Left ventricle myocardium inferior (tissue), 1 donor: ENCODE data around the gene SNX13. TPM values are rescaled to one million over a fixed set of nuclear protein-coding genes. Genes with fewer than 3 reads are reported as not detected.

Experiments used
- DNase-seq: peaks from one replicate; pipeline ENCODE4 v3.0.0-alpha.2; 2020
- H3K27ac ChIP-seq: fragments of 200-600 bp; replicated peaks from 2 replicates; pipeline ENCODE4 v1.8.0; 2021
- H3K27me3 ChIP-seq: fragments of 200-600 bp; 2 replicates; pipeline ENCODE4 v1.8.0; 2021; ENCODE audit warnings: low read depth
- H3K36me3 ChIP-seq: fragments of 200-600 bp; 2 replicates; pipeline ENCODE4 v1.8.0; 2021
- H3K4me1 ChIP-seq: fragments of 200-600 bp; 2 replicates; pipeline ENCODE4 v1.8.0; 2021
- H3K4me3 ChIP-seq: fragments of 200-600 bp; 2 replicates; pipeline ENCODE4 v1.8.0; 2021; ENCODE audit warnings: mild to moderate bottlenecking, moderate library complexity
- H3K9me3 ChIP-seq: fragments of 200-600 bp; replicated peaks from 2 replicates; pipeline ENCODE4 v1.8.0; 2021
- intact Hi-C: fragments of 100-400 bp; cut with micrococcal nuclease; formaldehyde crosslinking; loops from one replicate; pipeline ENCODE4 v1.11.0; 2022
- total RNA-seq: library from RNA; stranded (reverse); fragmentation: NEBNext Ultra II Directional; extraction: Animal tissue kit (Norgen Biotek cat#: 25700); gene quantifications from one replicate; pipeline ENCODE4 v1.2.1, GENCODE V29; 2021
- TF ChIP-seq, protein P1 (sequence below): fragments of 200-600 bp; IDR thresholded peaks from 2 replicates; pipeline ENCODE4 v1.8.0; 2021; ENCODE audit warnings: antibody characterized with exemption, mild to moderate bottlenecking, borderline replicate concordance
- donor health status: DM: no; HTN: yes; CAD: no; lungs with severe emphysema.

The SNX13 gene
- total RNA-seq, 1 donor from 2014 or later, result 42.2 TPM

- intact Hi-C loops, result no loop called here
- Histone ChIP-seq H3K4me3 (no peak overlapping the region), H3K27ac (no peak overlapping the region), H3K36me3 (no peaks in the 10 kb centered on the region), H3K9me3 (no peaks in the 10 kb centered on the region), H3K27me3 (no peaks in the 10 kb centered on the region), H3K4me1 (no peaks in the 10 kb centered on the region)
- TF ChIP-seq, protein P1, sequence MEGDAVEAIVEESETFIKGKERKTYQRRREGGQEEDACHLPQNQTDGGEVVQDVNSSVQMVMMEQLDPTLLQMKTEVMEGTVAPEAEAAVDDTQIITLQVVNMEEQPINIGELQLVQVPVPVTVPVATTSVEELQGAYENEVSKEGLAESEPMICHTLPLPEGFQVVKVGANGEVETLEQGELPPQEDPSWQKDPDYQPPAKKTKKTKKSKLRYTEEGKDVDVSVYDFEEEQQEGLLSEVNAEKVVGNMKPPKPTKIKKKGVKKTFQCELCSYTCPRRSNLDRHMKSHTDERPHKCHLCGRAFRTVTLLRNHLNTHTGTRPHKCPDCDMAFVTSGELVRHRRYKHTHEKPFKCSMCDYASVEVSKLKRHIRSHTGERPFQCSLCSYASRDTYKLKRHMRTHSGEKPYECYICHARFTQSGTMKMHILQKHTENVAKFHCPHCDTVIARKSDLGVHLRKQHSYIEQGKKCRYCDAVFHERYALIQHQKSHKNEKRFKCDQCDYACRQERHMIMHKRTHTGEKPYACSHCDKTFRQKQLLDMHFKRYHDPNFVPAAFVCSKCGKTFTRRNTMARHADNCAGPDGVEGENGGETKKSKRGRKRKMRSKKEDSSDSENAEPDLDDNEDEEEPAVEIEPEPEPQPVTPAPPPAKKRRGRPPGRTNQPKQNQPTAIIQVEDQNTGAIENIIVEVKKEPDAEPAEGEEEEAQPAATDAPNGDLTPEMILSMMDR, result no peak
- DNase-seq, result no peak
Measured at GRCh38 chr7:17968791-17969715, 28.8 kb upstream of the SNX13 start.

- intact Hi-C loops, result no loop called here
- Histone ChIP-seq H3K36me3 (no peaks in the 10 kb centered on the region), H3K4me1 (no peaks in the 10 kb centered on the region), H3K27me3 (no peaks in the 10 kb centered on the region), H3K9me3 (no peaks in the 10 kb centered on the region), H3K4me3 (no peak overlapping the region), H3K27ac (no peak overlapping the region)
- TF ChIP-seq, protein P1, result no peak
- no peak for DNase-seq
Measured at GRCh38 chr7:17966706-17967105, 26.4 kb upstream of the SNX13 start.

DNA sequence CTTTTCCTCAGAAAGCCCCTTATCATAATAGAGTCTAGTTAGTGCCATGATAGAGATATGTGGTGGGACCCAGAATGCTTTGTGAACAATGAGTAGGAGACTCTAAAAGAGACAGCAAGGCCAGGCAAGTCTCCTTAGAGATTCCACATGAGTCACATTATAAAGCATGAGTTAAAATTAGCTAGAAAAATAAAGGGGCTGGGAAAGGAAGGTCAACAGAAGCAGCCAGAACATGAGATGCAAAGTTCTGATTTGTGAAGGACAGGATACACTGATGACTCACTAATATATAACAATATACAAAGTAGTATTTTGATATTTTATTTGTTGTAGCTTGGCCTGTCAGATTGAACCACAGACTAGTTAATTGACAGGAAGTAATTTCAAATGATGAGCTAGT is 25.3 kb upstream of the SNX13 start:
- H3K4me3 ChIP-seq, result no peak overlapping the region
- intact Hi-C loops, result no loop called here
- H3K4me1 ChIP-seq, result no peaks in the 10 kb centered on the region
- H3K27ac ChIP-seq, result no peak overlapping the region
- TF ChIP-seq, protein P1, result no peak
- DNase-seq, result no peak
- no peaks in the 10 kb centered on the region for H3K36me3 ChIP-seq
- no peaks in the 10 kb centered on the region for H3K9me3 ChIP-seq
- H3K27me3 ChIP-seq, result no peaks in the 10 kb centered on the region

GRCh38 chr7:17963281-17963680 is 23.0 kb upstream of the SNX13 start:
- TF ChIP-seq, protein P1, result no peak
- Histone ChIP-seq H3K4me1 (no peaks in the 10 kb centered on the region), H3K27me3 (no peaks in the 10 kb centered on the region), H3K4me3 (no peak overlapping the region), H3K9me3 (no peaks in the 10 kb centered on the region), H3K27ac (no peak overlapping the region), H3K36me3 (no peaks in the 10 kb centered on the region)
- intact Hi-C loops, result no loop called here
- no peak for DNase-seq

GRCh38 chr7:17962652-17963051 is 22.4 kb upstream of the SNX13 start:
- no peaks in the 10 kb centered on the region for H3K36me3 ChIP-seq
- no peak for DNase-seq
- no peaks in the 10 kb centered on the region for H3K9me3 ChIP-seq
- TF ChIP-seq, protein P1, result no peak
- no peaks in the 10 kb centered on the region for H3K4me1 ChIP-seq
- no peak overlapping the region for H3K4me3 ChIP-seq
- intact Hi-C loops, result no loop called here
- H3K27me3 ChIP-seq, result no peaks in the 10 kb centered on the region
- H3K27ac ChIP-seq, result no peak overlapping the region
